GM18868 (cell line): ENCODE measurements around the gene SLC30A3.

ENCODE experiments used
- ATAC-seq: cut with Tn5 transposase; IDR thresholded peaks from one replicate; pipeline ENCODE4 v1.9.1; 2021; ENCODE audit warnings: mild to moderate bottlenecking, moderate library complexity; ENCODE audit not compliant: unreplicated experiment

SLC30A3 gene

GRCh38 chr2:27261926-27262298 lies 935 bp downstream of the SLC30A3 start:
- no peak for ATAC-seq

GRCh38 chr2:27261241-27261925 lies 1.5 kb downstream of the SLC30A3 start:
- no peak for ATAC-seq

- no peak for ATAC-seq
Observed at GRCh38 chr2:27258051-27258450, 4.8 kb downstream of the SLC30A3 start.

- ATAC-seq: no peak
Observed at GRCh38 chr2:27256855-27257454, 5.9 kb downstream of the SLC30A3 start.

GRCh38 chr2:27255660-27256059 lies 7.2 kb downstream of the SLC30A3 start:
- no peak for ATAC-seq

- no peak for ATAC-seq
Observed at GRCh38 chr2:27255187-27255586, 7.7 kb downstream of the SLC30A3 start.

GRCh38 chr2:27251766-27252165 lies 11.1 kb downstream of the SLC30A3 start:
- no peak for ATAC-seq

- ATAC-seq: no peak
Observed at GRCh38 chr2:27250652-27251379, 12.0 kb downstream of the SLC30A3 start.

GRCh38 chr2:27249891-27250651 lies 12.8 kb downstream of the SLC30A3 start:
- ATAC-seq: no peak

GRCh38 chr2:27249159-27249890 lies 13.5 kb downstream of the SLC30A3 start:
- ATAC-seq: no peak

GRCh38 chr2:27247893-27248292 lies 15.0 kb downstream of the SLC30A3 start:
- ATAC-seq: no peak

- ATAC-seq: no peak
Observed at GRCh38 chr2:27245626-27246025, 17.2 kb downstream of the SLC30A3 start.

- no peak for ATAC-seq
Observed at GRCh38 chr2:27245116-27245515, 17.7 kb downstream of the SLC30A3 start.

- ATAC-seq: no peak
Observed at GRCh38 chr2:27243391-27244130, 19.3 kb downstream of the SLC30A3 start.

- no peak for ATAC-seq
Observed at GRCh38 chr2:27242614-27242951, 20.3 kb downstream of the SLC30A3 start.

GRCh38 chr2:27241761-27242613 lies 20.9 kb downstream of the SLC30A3 start:
- no peak for ATAC-seq

- ATAC-seq: no peak
Observed at GRCh38 chr2:27240406-27240805, 22.4 kb downstream of the SLC30A3 start.

GRCh38 chr2:27238976-27239375 lies 23.9 kb downstream of the SLC30A3 start:
- no peak for ATAC-seq

- ATAC-seq: no peak
Observed at GRCh38 chr2:27237341-27237945, 25.4 kb downstream of the SLC30A3 start.
